ENCODE measurements around the gene SAC3D1. TPM values are rescaled to one million over a fixed set of nuclear protein-coding genes. Genes with fewer than 3 reads are reported as not detected.

Gene SAC3D1
- polyA plus RNA-seq, 1 of the 3 experiments (the other 2 are of a cell fraction): 22.5 TPM

- Histone ChIP-seq H3K4me2 (no peak overlapping the region), H3F3A (replicated peaks; ENCODE audit: insufficient read depth) (peaks cover 12% of the 10 kb centered on the region), H3K4me1 (ENCODE audit: control insufficient read depth in 1 of 2, insufficient read depth in 2 of 2, low read depth in 1 of 2, low read length in 1 of 2) (peaks cover 5 to 7% of the 10 kb centered on the region in 2 experiments; a peak in 2 of 4 replicates), H3K36me3 (replicated peaks in 1 of 2; ENCODE audit: control insufficient read depth in 1 of 2, insufficient read depth in 2 of 2, low read length in 1 of 2) (peaks cover 8 to 13% of the 10 kb centered on the region in 2 experiments), H4K20me1 (ENCODE audit: insufficient read depth) (no peaks in the 10 kb centered on the region), H3K27me3 (ENCODE audit: insufficient read depth) (no peaks in the 10 kb centered on the region), H3K9ac (no peak overlapping the region), H3K27ac (ENCODE audit: low read depth in 2 of 2, low read length in 1 of 2) (no peak overlapping the region), H3K4me3 (ENCODE audit: low read depth in 2 of 2, low read length in 1 of 2) (no peak overlapping the region), H2AFZ (ENCODE audit: low read depth) (no peak overlapping the region), H3K9me2 (no peaks in the 10 kb centered on the region), H3K79me2 (ENCODE audit: insufficient read depth) (peaks cover 30% of the 10 kb centered on the region), H3K9me3 (no peaks in the 10 kb centered on the region)
- TF ChIP-seq PBX3 (IDR thresholded peaks at IDR 0.05) (no peak), MAX (IDR thresholded peaks at IDR 0.05; ENCODE audit: low read depth) (no peak), ELF1 (IDR thresholded peaks at IDR 0.05) (no peak), NRF1 (IDR thresholded peaks at IDR 0.05; ENCODE audit: low read depth, low read length) (no peak), IRF3 (IDR thresholded peaks at IDR 0.05; ENCODE audit: low read depth, low read length) (no peak)
- DNase-seq: no peak
- WGBS (ENCODE audit: low lambda C conversion rate): 85% methylated on average over 7 of the region's 23 CpGs
- ChIA-PET POLR2A (no interaction called here), CTCF (no interaction called here)
Measured at GRCh38 chr11:65043881-65044501, 3.0 kb downstream of the SAC3D1 start.

GRCh38 chr11:65045061-65045460 is 4.1 kb downstream of the SAC3D1 start:
- Histone ChIP-seq H3K79me2 (ENCODE audit: insufficient read depth) (peaks cover 30% of the 10 kb centered on the region), H3K36me3 (replicated peaks in 1 of 2; ENCODE audit: control insufficient read depth in 1 of 2, insufficient read depth in 2 of 2, low read length in 1 of 2) (peaks cover 8 to 13% of the 10 kb centered on the region in 2 experiments), H3K9ac (no peak overlapping the region), H2AFZ (ENCODE audit: low read depth) (no peak overlapping the region), H4K20me1 (ENCODE audit: insufficient read depth) (no peaks in the 10 kb centered on the region), H3K27me3 (ENCODE audit: insufficient read depth) (no peaks in the 10 kb centered on the region), H3K9me3 (no peaks in the 10 kb centered on the region), H3F3A (replicated peaks; ENCODE audit: insufficient read depth) (peaks cover 6% of the 10 kb centered on the region), H3K4me2 (no peak overlapping the region), H3K27ac (ENCODE audit: low read depth in 2 of 2, low read length in 1 of 2) (no peak overlapping the region), H3K9me2 (no peaks in the 10 kb centered on the region), H3K4me1 (ENCODE audit: control insufficient read depth in 1 of 2, insufficient read depth in 2 of 2, low read depth in 1 of 2, low read length in 1 of 2) (peaks cover 5 to 7% of the 10 kb centered on the region in 2 experiments; a peak in 2 of 4 replicates), H3K4me3 (ENCODE audit: low read depth in 2 of 2, low read length in 1 of 2) (no peak overlapping the region)
- TF ChIP-seq MAX (IDR thresholded peaks at IDR 0.05; ENCODE audit: low read depth) (no peak), FOXM1 (IDR thresholded peaks at IDR 0.05; ENCODE audit: low read depth) (no peak), PBX3 (IDR thresholded peaks at IDR 0.05) (no peak), YY1 (IDR thresholded peaks at IDR 0.05; ENCODE audit: low read depth) (no peak), USF1 (IDR thresholded peaks at IDR 0.05; ENCODE audit: borderline replicate concordance, low read depth) (no peak), TCF12 (IDR thresholded peaks at IDR 0.05) (no peak), NFIC (IDR thresholded peaks at IDR 0.05; ENCODE audit: borderline replicate concordance) (no peak), CHD2 (IDR thresholded peaks at IDR 0.05; ENCODE audit: low read length, partially characterized antibody) (no peak), SMC3 (IDR thresholded peaks at IDR 0.05; ENCODE audit: low read depth, low read length) (no peak), TEAD4 (IDR thresholded peaks at IDR 0.05; ENCODE audit: borderline replicate concordance, insufficient read depth) (no peak), RXRA (IDR thresholded peaks at IDR 0.05; ENCODE audit: borderline replicate concordance, low read depth) (no peak), POLR2AphosphoS5 (IDR thresholded peaks at IDR 0.05; ENCODE audit: low read depth, low read length) (no peak), REST (IDR thresholded peaks at IDR 0.05; ENCODE audit: low read depth, low read length) (no peak), MXI1 (IDR thresholded peaks at IDR 0.05; ENCODE audit: low read depth, low read length) (no peak), RAD21 (IDR thresholded peaks at IDR 0.05; ENCODE audit: low read length) (no peak)
- 100% methylated on average over 1 of the region's 5 CpGs for WGBS (ENCODE audit: low lambda C conversion rate)
- no peak for DNase-seq
- ChIA-PET POLR2A (no interaction called here), CTCF (interaction anchor here (0.8 to 2.5 kb wide), 2 partner anchors 31 to 151 kb away, joined by 3 to 10 read pairs; partner anchors contain the start of gene ARL2)

All from SK-N-SH (cell line).